Sigmoid colon (tissue), 4 donors: ENCODE data around the gene GFM2.

Experiments
- CTCF ChIP-seq, 4 experiments: fragments of 450-650 bp in 3 of 4; fragments of 200-600 bp in 1 of 4; IDR thresholded peaks; one replicate each; pipeline ENCODE4 v1.5.1; 2016 to 2019; ENCODE audit warnings: antibody characterized with exemption in 4 of 4, mild to moderate bottlenecking in 3 of 4, moderate library complexity in 2 of 4
- EP300 ChIP-seq, 4 donors: sonication (generic); formaldehyde crosslinking; IDR thresholded peaks; one replicate each; pipeline ENCODE4 v1.6.1; 2017; ENCODE audit warnings: antibody characterized with exemption in 4 of 4

- no peak for TF ChIP-seq CTCF (IDR thresholded peaks at IDR 0.05)
- no peak for TF ChIP-seq EP300 (IDR thresholded peaks at IDR 0.05)
Measured at GRCh38 chr5:74693191-74693590, 73.7 kb downstream of the GFM2 start.
